ENCODE data around the gene HDAC4.

HDAC4 gene

DNA sequence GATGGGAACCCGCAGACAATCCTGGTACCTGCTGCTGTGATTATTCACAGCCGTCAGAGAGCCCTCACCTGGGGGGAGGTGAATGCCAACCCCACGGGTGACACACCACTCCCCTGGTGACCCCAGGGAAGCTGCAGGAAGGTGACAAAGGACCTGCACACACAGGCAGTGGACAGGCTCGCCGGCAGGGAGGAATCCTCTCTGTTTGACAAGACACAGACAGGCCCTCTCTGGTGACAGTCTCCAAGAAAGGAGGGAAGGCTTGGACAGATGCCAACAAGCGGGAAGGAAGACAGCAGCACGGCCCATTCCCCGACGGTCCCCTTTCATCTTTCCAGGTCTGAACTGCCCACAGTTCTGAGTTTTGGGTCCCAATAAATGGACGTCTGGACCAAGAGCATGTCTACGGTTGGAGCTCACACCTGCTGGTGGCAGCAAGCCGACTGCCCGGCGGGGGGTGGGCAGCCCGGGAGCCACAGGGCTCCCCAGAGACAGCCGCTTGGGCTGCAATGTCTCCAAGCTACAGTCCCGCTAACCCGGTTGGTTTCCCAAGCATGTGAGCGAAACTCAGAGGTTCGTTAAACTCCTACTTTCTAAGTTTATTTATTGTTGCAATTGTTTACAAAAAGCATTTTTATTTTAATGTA is 31.8 kb downstream of the HDAC4 start:
- Histone ChIP-seq H4K8ac (ENCODE audit: low read depth, low read length) (no peak overlapping the region), H4K12ac (ENCODE audit: low read depth, low read length) (no peak overlapping the region), H3K4me1 (ENCODE audit: control insufficient read depth in 1 of 2, insufficient read depth in 2 of 2, low read length in 2 of 2) (peaks cover 11 to 14% of the 10 kb centered on the region in 2 experiments), H3K18ac (ENCODE audit: low read length) (no peak overlapping the region), H3K4me2 (ENCODE audit: low read length) (no peak overlapping the region), H3K23ac (ENCODE audit: low read length) (no peak overlapping the region), H3K79me2 (ENCODE audit: control insufficient read depth, insufficient read depth, low read length, poor library complexity) (no peaks in the 10 kb centered on the region), H3K4me3 (ENCODE audit: low read depth, low read length) (peak overlapping the region; percentile 45), H2BK120ac (ENCODE audit: insufficient read depth, low read length, poor library complexity) (no peak overlapping the region), H3K27me3 (ENCODE audit: insufficient read depth, low read length) (no peaks in the 10 kb centered on the region), H3K9me3 (ENCODE audit: insufficient read depth, low read depth, low read length) (peaks cover 11% of the 10 kb centered on the region), H4K91ac (ENCODE audit: low read depth, low read length) (no peak overlapping the region), H2AFZ (ENCODE audit: insufficient read depth, low read length, poor library complexity) (no peak overlapping the region), H2BK5ac (ENCODE audit: low read depth, low read length, poor library complexity) (no peak overlapping the region), H2AK5ac (ENCODE audit: low read length) (no peak overlapping the region), H2BK12ac (ENCODE audit: low read length) (no peak overlapping the region), H3K27ac (ENCODE audit: low read depth, low read length) (no peak overlapping the region), H3K4ac (ENCODE audit: low read depth, low read length) (no peak overlapping the region), H3K79me1 (ENCODE audit: low read length) (no peaks in the 10 kb centered on the region), H3K9ac (ENCODE audit: low read length) (no peak overlapping the region), H3K36me3 (ENCODE audit: control insufficient read depth in 1 of 2, insufficient read depth in 2 of 2, low read length in 2 of 2) (no peaks in the 10 kb centered on the region), H3K14ac (ENCODE audit: low read length) (no peak overlapping the region)
- WGBS (ENCODE audit: extremely low coverage, insufficient coverage, insufficient read length) = no CpG with 5 or more reads among the region's 20 CpGs
- DNase-seq = no peak

- no CpG with 5 or more reads among the region's 9 CpGs for WGBS (ENCODE audit: extremely low coverage, insufficient coverage, insufficient read length)
- DNase-seq = no peak
These were observed 32.5 kb downstream of the HDAC4 start for GRCh38 chr2:239368321-239368720.

GRCh38 chr2:239366740-239367139 is 34.1 kb downstream of the HDAC4 start:
- H4K12ac ChIP-seq (ENCODE audit: low read depth, low read length) = no peak overlapping the region
- H2AK5ac ChIP-seq (ENCODE audit: low read length) = no peak overlapping the region
- no peaks in the 10 kb centered on the region for H3K79me1 ChIP-seq (ENCODE audit: low read length)
- no peak overlapping the region for H3K18ac ChIP-seq (ENCODE audit: low read length)
- no peaks in the 10 kb centered on the region for H3K79me2 ChIP-seq (ENCODE audit: control insufficient read depth, insufficient read depth, low read length, poor library complexity)
- H3K23ac ChIP-seq (ENCODE audit: low read length) = no peak overlapping the region
- no peak overlapping the region for H2BK12ac ChIP-seq (ENCODE audit: low read length)
- no peak overlapping the region for H3K9ac ChIP-seq (ENCODE audit: low read length)
- H3K4ac ChIP-seq (ENCODE audit: low read depth, low read length) = no peak overlapping the region
- peaks cover 13% of the 10 kb centered on the region for H3K9me3 ChIP-seq (ENCODE audit: insufficient read depth, low read depth, low read length)
- no peaks in the 10 kb centered on the region for H3K27me3 ChIP-seq (ENCODE audit: insufficient read depth, low read length)
- H2AFZ ChIP-seq (ENCODE audit: insufficient read depth, low read length, poor library complexity) = no peak overlapping the region
- no CpG with 5 or more reads among the region's 12 CpGs for WGBS (ENCODE audit: extremely low coverage, insufficient coverage, insufficient read length)
- H4K91ac ChIP-seq (ENCODE audit: low read depth, low read length) = no peak overlapping the region
- no peak overlapping the region for H3K27ac ChIP-seq (ENCODE audit: low read depth, low read length)
- H3K4me2 ChIP-seq (ENCODE audit: low read length) = no peak overlapping the region
- no peak overlapping the region for H2BK120ac ChIP-seq (ENCODE audit: insufficient read depth, low read length, poor library complexity)
- peaks cover 11 to 16% of the 10 kb centered on the region in 2 experiments for H3K4me1 ChIP-seq (ENCODE audit: control insufficient read depth in 1 of 2, insufficient read depth in 2 of 2, low read length in 2 of 2)
- DNase-seq = no peak
- H3K14ac ChIP-seq (ENCODE audit: low read length) = no peak overlapping the region
- no peak overlapping the region for H2BK5ac ChIP-seq (ENCODE audit: low read depth, low read length, poor library complexity)
- H3K36me3 ChIP-seq (ENCODE audit: control insufficient read depth in 1 of 2, insufficient read depth in 2 of 2, low read length in 2 of 2) = no peaks in the 10 kb centered on the region
- H3K4me3 ChIP-seq (ENCODE audit: low read depth, low read length) = no peak overlapping the region
- no peak overlapping the region for H4K8ac ChIP-seq (ENCODE audit: low read depth, low read length)

More at GRCh38 chr2:239368321-239368720, 32.5 kb downstream of the HDAC4 start:
- Histone ChIP-seq H2BK12ac (ENCODE audit: low read length) (no peak overlapping the region), H4K91ac (ENCODE audit: low read depth, low read length) (no peak overlapping the region), H3K79me1 (ENCODE audit: low read length) (no peaks in the 10 kb centered on the region), H3K4me3 (ENCODE audit: low read depth, low read length) (no peak overlapping the region), H3K36me3 (ENCODE audit: control insufficient read depth in 1 of 2, insufficient read depth in 2 of 2, low read length in 2 of 2) (no peaks in the 10 kb centered on the region), H3K79me2 (ENCODE audit: control insufficient read depth, insufficient read depth, low read length, poor library complexity) (no peaks in the 10 kb centered on the region), H4K8ac (ENCODE audit: low read depth, low read length) (no peak overlapping the region), H3K14ac (ENCODE audit: low read length) (no peak overlapping the region), H3K4ac (ENCODE audit: low read depth, low read length) (no peak overlapping the region), H3K4me1 (ENCODE audit: control insufficient read depth in 1 of 2, insufficient read depth in 2 of 2, low read length in 2 of 2) (peaks cover 11 to 16% of the 10 kb centered on the region in 2 experiments), H3K9me3 (ENCODE audit: insufficient read depth, low read depth, low read length) (peaks cover 11% of the 10 kb centered on the region), H4K12ac (ENCODE audit: low read depth, low read length) (no peak overlapping the region), H2AFZ (ENCODE audit: insufficient read depth, low read length, poor library complexity) (no peak overlapping the region), H3K23ac (ENCODE audit: low read length) (no peak overlapping the region), H3K4me2 (ENCODE audit: low read length) (no peak overlapping the region), H3K27me3 (ENCODE audit: insufficient read depth, low read length) (no peaks in the 10 kb centered on the region), H2AK5ac (ENCODE audit: low read length) (no peak overlapping the region), H2BK120ac (ENCODE audit: insufficient read depth, low read length, poor library complexity) (no peak overlapping the region), H3K18ac (ENCODE audit: low read length) (no peak overlapping the region), H3K9ac (ENCODE audit: low read length) (no peak overlapping the region), H3K27ac (ENCODE audit: low read depth, low read length) (no peak overlapping the region), H2BK5ac (ENCODE audit: low read depth, low read length, poor library complexity) (no peak overlapping the region)

- Histone ChIP-seq H3K18ac (ENCODE audit: low read length) (no peak overlapping the region), H3K9me3 (ENCODE audit: insufficient read depth, low read depth, low read length) (peaks cover 11% of the 10 kb centered on the region), H4K12ac (ENCODE audit: low read depth, low read length) (no peak overlapping the region), H3K27me3 (ENCODE audit: insufficient read depth, low read length) (no peaks in the 10 kb centered on the region), H2AK5ac (ENCODE audit: low read length) (no peak overlapping the region), H3K4me3 (ENCODE audit: low read depth, low read length) (peak overlapping the region; percentile 44), H3K4ac (ENCODE audit: low read depth, low read length) (no peak overlapping the region), H2BK12ac (ENCODE audit: low read length) (no peak overlapping the region), H4K91ac (ENCODE audit: low read depth, low read length) (no peak overlapping the region), H4K8ac (ENCODE audit: low read depth, low read length) (no peak overlapping the region), H3K79me2 (ENCODE audit: control insufficient read depth, insufficient read depth, low read length, poor library complexity) (no peaks in the 10 kb centered on the region), H3K14ac (ENCODE audit: low read length) (no peak overlapping the region), H2AFZ (ENCODE audit: insufficient read depth, low read length, poor library complexity) (no peak overlapping the region), H3K4me1 (ENCODE audit: control insufficient read depth in 1 of 2, insufficient read depth in 2 of 2, low read length in 2 of 2) (peaks cover 13 to 18% of the 10 kb centered on the region in 2 experiments), H3K79me1 (ENCODE audit: low read length) (no peaks in the 10 kb centered on the region), H3K36me3 (ENCODE audit: control insufficient read depth in 1 of 2, insufficient read depth in 2 of 2, low read length in 2 of 2) (no peaks in the 10 kb centered on the region), H3K4me2 (ENCODE audit: low read length) (no peak overlapping the region), H2BK120ac (ENCODE audit: insufficient read depth, low read length, poor library complexity) (no peak overlapping the region), H3K23ac (ENCODE audit: low read length) (no peak overlapping the region), H3K27ac (ENCODE audit: low read depth, low read length) (no peak overlapping the region), H3K9ac (ENCODE audit: low read length) (no peak overlapping the region), H2BK5ac (ENCODE audit: low read depth, low read length, poor library complexity) (no peak overlapping the region)
- WGBS (ENCODE audit: extremely low coverage, insufficient coverage, insufficient read length) = no CpG with 5 or more reads among the region's 32 CpGs
- DNase-seq = no peak
These were observed 34.9 kb downstream of the HDAC4 start for GRCh38 chr2:239365782-239366435.
